BE2C (cell line): Measurements from ENCODE around the gene PLEKHM3.

Experiments
- DNase-seq: peaks from one replicate; pipeline ENCODE4 v3.0.0-alpha.2; 2020
- H3K27me3 ChIP-seq: fragments of 250-450 bp; sonication (Bioruptor Pico); 2 replicates; pipeline ENCODE4 v1.5.1; 2020; ENCODE audit warnings: mild to moderate bottlenecking
- H3K36me3 ChIP-seq: fragments of 250-450 bp; sonication (Bioruptor Pico); 2 replicates; pipeline ENCODE4 v1.5.1; 2020; ENCODE audit warnings: mild to moderate bottlenecking
- H3K4me1 ChIP-seq: fragments of 250-450 bp; sonication (Bioruptor Pico); 2 replicates; pipeline ENCODE4 v1.5.1; 2020
- H3K4me3 ChIP-seq: 2 replicates; pipeline ENCODE4 v1.5.1; 2011; ENCODE audit warnings: low read depth, low read length
- H3K9me3 ChIP-seq: fragments of 250-450 bp; sonication (Bioruptor Pico); 2 replicates; pipeline ENCODE4 v1.5.1; 2020
- CTCF ChIP-seq: IDR thresholded peaks from 2 replicates; pipeline ENCODE4 v1.5.1; 2012; ENCODE audit warnings: mild to moderate bottlenecking, low read depth, low read length

The PLEKHM3 gene

GRCh38 chr2:207892716-207893402 lies 132.5 kb downstream of the PLEKHM3 start:
- no peaks in the 10 kb centered on the region for H3K9me3 ChIP-seq
- no peaks in the 10 kb centered on the region for H3K27me3 ChIP-seq
- no peak for DNase-seq
- H3K36me3 ChIP-seq, result no peaks in the 10 kb centered on the region
- H3K4me3 ChIP-seq, result no peak overlapping the region
- TF ChIP-seq CTCF, result no peak
- H3K4me1 ChIP-seq, result no peaks in the 10 kb centered on the region

- H3K4me1 ChIP-seq, result no peaks in the 10 kb centered on the region
- H3K27me3 ChIP-seq, result no peaks in the 10 kb centered on the region
- no peaks in the 10 kb centered on the region for H3K9me3 ChIP-seq
- TF ChIP-seq CTCF, result no peak
- no peaks in the 10 kb centered on the region for H3K36me3 ChIP-seq
- H3K4me3 ChIP-seq, result no peak overlapping the region
- no peak for DNase-seq
These were observed 134.1 kb downstream of the PLEKHM3 start for GRCh38 chr2:207891086-207891844.

- H3K9me3 ChIP-seq, result no peaks in the 10 kb centered on the region
- no peaks in the 10 kb centered on the region for H3K4me1 ChIP-seq
- H3K4me3 ChIP-seq, result no peak overlapping the region
- no peaks in the 10 kb centered on the region for H3K36me3 ChIP-seq
- no peaks in the 10 kb centered on the region for H3K27me3 ChIP-seq
- no peak for DNase-seq
- TF ChIP-seq CTCF, result no peak
These were observed 137.8 kb downstream of the PLEKHM3 start for GRCh38 chr2:207887500-207887899.

GRCh38 chr2:207885010-207885409 lies 140.3 kb downstream of the PLEKHM3 start:
- Histone ChIP-seq H3K9me3 (no peaks in the 10 kb centered on the region), H3K4me1 (no peaks in the 10 kb centered on the region), H3K36me3 (no peaks in the 10 kb centered on the region), H3K4me3 (no peak overlapping the region), H3K27me3 (no peaks in the 10 kb centered on the region)
- TF ChIP-seq CTCF, result no peak
- DNase-seq, result no peak

- DNase-seq, result no peak
- Histone ChIP-seq H3K36me3 (no peaks in the 10 kb centered on the region), H3K27me3 (no peaks in the 10 kb centered on the region), H3K4me3 (no peak overlapping the region), H3K4me1 (no peaks in the 10 kb centered on the region), H3K9me3 (no peaks in the 10 kb centered on the region)
- no peak for TF ChIP-seq CTCF
These were observed 141.2 kb downstream of the PLEKHM3 start for GRCh38 chr2:207884127-207884526.
